B cell (primary cell): ENCODE measurements around the gene ENTPD1. TPM values are rescaled to one million over a fixed set of nuclear protein-coding genes. Genes with fewer than 3 reads are reported as not detected.

Source experiments
- ATAC-seq: fragments of 200-7000 bp; cut with Tn5 transposase; one replicate; pipeline ENCODE4 v1.10.0; 2021; ENCODE audit warnings: low read depth, mild to moderate bottlenecking, moderate number of reproducible peaks, moderate library complexity
- CTCF ChIA-PET: fragments of 350-600 bp; sonication (Branson Sonifier 250); formaldehyde crosslinking; loops from one replicate; lab custom pipeline; 2021; ENCODE audit warnings: antibody characterized with exemption, inconsistent platforms; lab: Charles Lee
- POLR2A ChIA-PET: fragments of 350-600 bp; sonication (Branson Sonifier 250); formaldehyde crosslinking; loops from one replicate; lab custom pipeline; 2021; ENCODE audit warnings: antibody characterized with exemption; lab: Charles Lee
- DNase-seq: peaks from one replicate; pipeline ENCODE4 v3.0.0; 2013
- H2AFZ ChIP-seq: 2 replicates; pipeline ENCODE4 v1.6.1; 2012; ENCODE audit warnings: mild to moderate bottlenecking, low read depth, low read length; ENCODE audit not compliant: insufficient read depth, poor library complexity, severe bottlenecking
- H3K27ac ChIP-seq, 2 donors: 1 replicate in 1 of 2; 2 replicates in 1 of 2; pipeline ENCODE4 v1.5.1; 2012 to 2013; ENCODE audit warnings: low read length in 2 of 2, mild to moderate bottlenecking in 2 of 2, moderate library complexity in 1 of 2
- H3K27me3 ChIP-seq, 4 experiments: fragments of 200-600 bp in 1 of 4; sonication (generic) in 1 of 4; replicated peaks in 1 of 4; 1 replicate in 2 of 4; 2 replicates in 2 of 4; pipeline versions ENCODE4 v1.6.1 to v1.7.0; 2013 to 2016; ENCODE audit warnings: low read length in 3 of 4, mild to moderate bottlenecking in 2 of 4, mixed read lengths in 1 of 4, moderate library complexity in 1 of 4; ENCODE audit not compliant: insufficient read depth in 4 of 4, control insufficient read depth in 3 of 4; ENCODE audit errors: control extremely low read depth in 1 of 4
- H3K36me3 ChIP-seq, 2 experiments: replicated peaks in 1 of 2; 1 replicate in 1 of 2; 2 replicates in 1 of 2; pipeline versions ENCODE4 v1.6.1 to v1.7.1; 2013; ENCODE audit warnings: low read length in 1 of 2; ENCODE audit not compliant: insufficient read depth in 2 of 2, control insufficient read depth in 1 of 2; ENCODE audit errors: control extremely low read depth in 1 of 2, extremely low read depth in 1 of 2
- H3K4me1 ChIP-seq, 2 donors: fragments of 200-600 bp in 1 of 2; sonication (generic) in 1 of 2; 1 replicate in 1 of 2; 2 replicates in 1 of 2; pipeline versions ENCODE4 v1.5.1 to v1.6.1; 2013 to 2017; ENCODE audit warnings: low read length in 2 of 2; ENCODE audit not compliant: control insufficient read depth in 2 of 2, insufficient read depth in 2 of 2
- H3K4me2 ChIP-seq: replicated peaks from 2 replicates; pipeline ENCODE3; 2012; ENCODE audit warnings: mild to moderate bottlenecking, low read depth, low read length; ENCODE audit not compliant: poor library complexity, severe bottlenecking
- H3K4me3 ChIP-seq, 5 experiments: fragments of 200-600 bp in 1 of 5; sonication (generic) in 1 of 5; 1 replicate in 3 of 5; 2 replicates in 2 of 5; pipeline versions ENCODE4 v1.5.1 to v1.7.0; 2011 to 2016; ENCODE audit warnings: low read length in 4 of 5, mild to moderate bottlenecking in 4 of 5, low read depth in 2 of 5, control low read depth in 1 of 5, moderate library complexity in 1 of 5; ENCODE audit not compliant: insufficient read depth in 1 of 5; ENCODE audit errors: control extremely low read depth in 1 of 5, extremely low read depth in 1 of 5
- H3K79me2 ChIP-seq: fragments of 200-600 bp; sonication (generic); one replicate; pipeline ENCODE4 v1.6.0; 2016; ENCODE audit warnings: low read length; ENCODE audit not compliant: control insufficient read depth, insufficient read depth
- H3K9ac ChIP-seq: fragments of 200-600 bp; sonication (generic); 2 replicates; pipeline ENCODE4 v1.6.1; 2017; ENCODE audit warnings: mild to moderate bottlenecking, low read length, moderate library complexity
- H3K9me3 ChIP-seq, 3 donors: one replicate each; pipeline versions ENCODE4 v1.6.1 to v1.7.1; 2013; ENCODE audit warnings: low read length in 2 of 3; ENCODE audit not compliant: control insufficient read depth in 2 of 3, insufficient read depth in 1 of 3; ENCODE audit errors: control extremely low read depth in 1 of 3
- H4K20me1 ChIP-seq: 2 replicates; pipeline ENCODE4 v1.6.0; 2012; ENCODE audit warnings: mild to moderate bottlenecking, low read length; ENCODE audit not compliant: insufficient read depth, control insufficient read depth, poor library complexity, severe bottlenecking
- H3K27ac Mint-ChIP-seq: one replicate; pipeline ENCODE4 v1.8.0; 2021; ENCODE audit warnings: mixed read lengths
- H3K27me3 Mint-ChIP-seq: one replicate; pipeline ENCODE4 v1.8.0; 2021; ENCODE audit warnings: mixed read lengths
- H3K4me1 Mint-ChIP-seq: one replicate; pipeline ENCODE4 v1.8.0; 2021; ENCODE audit warnings: mixed read lengths
- H3K4me3 Mint-ChIP-seq: one replicate; pipeline ENCODE4 v1.8.0; 2021; ENCODE audit warnings: mixed read lengths
- H3K9me3 Mint-ChIP-seq: one replicate; pipeline ENCODE4 v1.8.0; 2022; ENCODE audit warnings: mixed read lengths; ENCODE audit not compliant: insufficient read depth
- EZH2 ChIP-seq: IDR thresholded peaks from 2 replicates; pipeline ENCODE4 v1.6.1; 2012; ENCODE audit warnings: borderline replicate concordance, low read depth, mild to moderate bottlenecking, moderate library complexity, low read length; ENCODE audit not compliant: insufficient read depth, poor library complexity, severe bottlenecking
- WGBS: methylation state at CpG from one replicate; pipeline ENCODE4 v1.1.5; 2013; ENCODE audit warnings: missing lambda C conversion rate; ENCODE audit not compliant: insufficient coverage; 5-methylcytosine and 5-hydroxymethylcytosine counted together
- intact Hi-C: fragments of 100-400 bp; cut with micrococcal nuclease; formaldehyde crosslinking; loops from one replicate; pipeline ENCODE4 v1.10.0; 2022
- polyA plus RNA-seq: library from polyadenylated mRNA; depleted of rRNA; stranded (reverse); fragments of >200 nt; gene quantifications from 2 replicates; pipeline ENCODE4 v1.2.3, GENCODE V29; 2012
- total RNA-seq, 2 donors: library from RNA; stranded (reverse); fragments of 120-200 nt in 1 of 2; gene quantifications; 1 replicate in 1 of 2; 2 replicates in 1 of 2; pipeline versions ENCODE4 v1.2.3 to v1.2.4, GENCODE V29; 2013 to 2022
- TF ChIP-seq, protein P1 (sequence below): fragments of 200-600 bp; IDR thresholded peaks from one replicate; pipeline ENCODE4 v1.8.0; 2022; ENCODE audit warnings: antibody characterized with exemption, mild to moderate bottlenecking

The ENTPD1 gene
- total and polyA plus RNA-seq, 2 donors (not counting 1 experiment from before 2014, with no cell fraction given), result 25.9 to 96.3 TPM

DNA sequence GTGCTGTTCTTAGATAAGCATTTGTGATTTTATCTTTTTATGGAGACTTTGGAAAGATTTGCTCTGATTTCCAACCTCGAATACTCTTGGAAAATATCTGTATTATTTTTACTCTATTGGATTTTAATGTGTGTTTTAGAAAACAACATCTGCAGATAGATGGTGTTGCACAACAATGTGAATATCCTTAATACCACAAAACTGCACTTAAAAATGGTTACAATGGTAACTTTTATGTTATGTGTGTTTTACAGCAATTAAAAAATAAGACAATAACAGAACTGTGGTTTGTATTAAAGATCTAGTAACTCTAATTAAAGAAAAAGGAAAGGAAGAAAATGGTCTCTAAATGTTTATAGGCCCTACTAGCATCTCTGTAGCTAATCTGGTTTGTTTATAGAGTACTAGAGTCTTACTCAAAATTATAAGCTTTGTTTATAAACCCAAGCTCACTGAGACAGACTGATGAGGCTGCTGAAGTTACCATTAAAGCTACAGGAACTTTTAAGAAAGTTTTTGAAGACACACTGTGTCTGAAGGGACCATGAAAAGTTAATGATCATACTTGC, 77.2 kb downstream of the ENTPD1 start:
- peaks cover 89% of the 10 kb centered on the region for H3K4me1 Mint-ChIP-seq
- no peak overlapping the region for H3K4me3 Mint-ChIP-seq
- H3K36me3 ChIP-seq, result peaks cover 0 to 3% of the 10 kb centered on the region in 2 experiments

More for the DNA sequence above, 77.2 kb downstream of the ENTPD1 start:
- TF ChIP-seq, protein P1, sequence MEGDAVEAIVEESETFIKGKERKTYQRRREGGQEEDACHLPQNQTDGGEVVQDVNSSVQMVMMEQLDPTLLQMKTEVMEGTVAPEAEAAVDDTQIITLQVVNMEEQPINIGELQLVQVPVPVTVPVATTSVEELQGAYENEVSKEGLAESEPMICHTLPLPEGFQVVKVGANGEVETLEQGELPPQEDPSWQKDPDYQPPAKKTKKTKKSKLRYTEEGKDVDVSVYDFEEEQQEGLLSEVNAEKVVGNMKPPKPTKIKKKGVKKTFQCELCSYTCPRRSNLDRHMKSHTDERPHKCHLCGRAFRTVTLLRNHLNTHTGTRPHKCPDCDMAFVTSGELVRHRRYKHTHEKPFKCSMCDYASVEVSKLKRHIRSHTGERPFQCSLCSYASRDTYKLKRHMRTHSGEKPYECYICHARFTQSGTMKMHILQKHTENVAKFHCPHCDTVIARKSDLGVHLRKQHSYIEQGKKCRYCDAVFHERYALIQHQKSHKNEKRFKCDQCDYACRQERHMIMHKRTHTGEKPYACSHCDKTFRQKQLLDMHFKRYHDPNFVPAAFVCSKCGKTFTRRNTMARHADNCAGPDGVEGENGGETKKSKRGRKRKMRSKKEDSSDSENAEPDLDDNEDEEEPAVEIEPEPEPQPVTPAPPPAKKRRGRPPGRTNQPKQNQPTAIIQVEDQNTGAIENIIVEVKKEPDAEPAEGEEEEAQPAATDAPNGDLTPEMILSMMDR, result no peak
- TF ChIP-seq EZH2, result no peak
- Mint-ChIP-seq H3K27ac (peak overlapping the region; percentile 96), H3K9me3 (no peaks in the 10 kb centered on the region), H3K27me3 (no peaks in the 10 kb centered on the region)
- ChIA-PET POLR2A (interaction anchor here (0.9 to 4.5 kb wide), 4 partner anchors 11 to 136 kb away, joined by 4 to 47 read pairs (median 6); partner anchors contain the start of gene ENTPD1), CTCF (interaction anchor here (1.5 to 22.3 kb wide), 12 partner anchors 8 to 141 kb away, joined by 3 to 704 read pairs (median 10); partner anchors contain the start of genes ENTPD1 and TCTN3)
- intact Hi-C loops, result loop anchor here (2.0 kb wide), 1 partner anchor 40 kb away; no protein-coding TSS in a partner anchor
- H3K27me3 ChIP-seq, result no peaks in the 10 kb centered on the region
- H3K4me2 ChIP-seq, result peak overlapping the region; percentile 64
- no CpG with 5 or more reads among the region's 1 CpG for WGBS
- H3K9me3 ChIP-seq, result no peaks in the 10 kb centered on the region
- peaks cover 62% of the 10 kb centered on the region for H3K79me2 ChIP-seq
- peaks cover 89 to 94% of the 10 kb centered on the region in 2 donors for H3K4me1 ChIP-seq
- no peak for DNase-seq
- no peak overlapping the region for H2AFZ ChIP-seq
- H3K27ac ChIP-seq, result peak overlapping the region; percentile 89 to 95
- peak overlapping the region; percentile 33 for H3K9ac ChIP-seq
- no peaks in the 10 kb centered on the region for H4K20me1 ChIP-seq
- peak overlapping the region in 1 of 5 experiments; percentile 33 for H3K4me3 ChIP-seq
- no peak for ATAC-seq
